Measurements from ENCODE around the gene RBM11. TPM values are rescaled to one million over a fixed set of nuclear protein-coding genes. Genes with fewer than 3 reads are reported as not detected.

RBM11 gene
- total and polyA plus RNA-seq, 2 donors (not counting 3 experiments of a cell fraction or from before 2014, with no cell fraction given) = not detected

DNA sequence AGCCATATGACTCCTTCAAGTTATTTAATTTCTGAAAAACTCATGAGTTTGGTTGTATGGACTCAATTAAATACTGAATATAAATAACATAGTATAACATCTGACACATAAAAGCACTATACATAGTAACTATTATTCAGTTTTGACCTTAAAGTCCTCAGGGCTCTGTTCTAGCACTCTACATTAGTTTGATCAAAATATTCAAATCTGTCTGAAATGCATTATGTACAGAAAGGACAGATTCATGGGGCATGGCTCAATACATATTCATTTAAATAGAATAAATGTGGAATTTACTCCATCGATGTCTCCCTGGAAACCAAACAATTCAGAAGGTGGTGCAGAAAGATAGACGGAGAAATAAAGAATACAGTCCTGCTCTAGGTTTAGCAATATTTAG, 49.1 kb downstream of the RBM11 start:
- no peak overlapping the region for H3K4me2 ChIP-seq (ENCODE audit: insufficient read depth, low read length)
- H3K9me1 ChIP-seq (replicated peaks; ENCODE audit: control insufficient read depth, extremely low read depth, insufficient read depth, low read length) = no peaks in the 10 kb centered on the region
- H3K36me3 ChIP-seq (ENCODE audit: control insufficient read depth in 2 of 2, extremely low read depth in 1 of 2, insufficient read depth in 2 of 2, low read length in 2 of 2) = no peaks in the 10 kb centered on the region
- TF ChIP-seq EZH2 (IDR thresholded peaks at IDR 0.05; ENCODE audit: borderline replicate concordance, low read depth, low read length, severe bottlenecking) = no peak
- TF ChIP-seq MYC (IDR thresholded peaks at IDR 0.05; ENCODE audit: low read depth, low read length) = no peak
- TF ChIP-seq JUN (IDR thresholded peaks at IDR 0.05; ENCODE audit: borderline replicate concordance, insufficient read depth, insufficient read length, low read depth) = no peak
- no peaks in the 10 kb centered on the region for H3K79me2 ChIP-seq (ENCODE audit: control insufficient read depth, insufficient read depth, low read length)
- ChIA-PET CTCF (no interaction called here), POLR2A (no interaction called here)
- FAIRE-seq = no peak
- dilution Hi-C loops (cut with MboI; ENCODE audit: extremely low pct_ligation_motif_present, low sequenced_read_pairs) (no loop called here), intact Hi-C loops (cut with micrococcal nuclease) (no loop called here)
- no TSS peak for BruUV-seq (replicated peaks)
- no peak for DNase-seq (ENCODE audit: low read depth, low spot score)
- H3K4me1 ChIP-seq (ENCODE audit: control insufficient read depth, extremely low read depth, insufficient read depth, low read length) = no peaks in the 10 kb centered on the region
- H4K20me1 ChIP-seq (replicated peaks; ENCODE audit: control insufficient read depth, extremely low read depth, insufficient read depth, low read length) = no peaks in the 10 kb centered on the region
- H3K9ac ChIP-seq (replicated peaks; ENCODE audit: extremely low read depth, insufficient read depth, low read length) = no peak overlapping the region
- H3K4me3 ChIP-seq (replicated peaks in 1 of 3; ENCODE audit: insufficient read depth in 1 of 3, low read depth in 1 of 3, low read length in 3 of 3) = no peak overlapping the region
- H3K9me3 ChIP-seq (replicated peaks; ENCODE audit: control insufficient read depth, insufficient read depth, low read length) = no peaks in the 10 kb centered on the region
- H2AFZ ChIP-seq (ENCODE audit: low read depth, low read length) = no peak overlapping the region
- H3K27ac ChIP-seq (ENCODE audit: insufficient read depth, low read depth, low read length) = no peak overlapping the region
- H3K27me3 ChIP-seq (ENCODE audit: control insufficient read depth in 2 of 2, insufficient read depth in 2 of 2, low read length in 2 of 2) = peaks cover 0 to 1% of the 10 kb centered on the region in 2 experiments

DNA sequence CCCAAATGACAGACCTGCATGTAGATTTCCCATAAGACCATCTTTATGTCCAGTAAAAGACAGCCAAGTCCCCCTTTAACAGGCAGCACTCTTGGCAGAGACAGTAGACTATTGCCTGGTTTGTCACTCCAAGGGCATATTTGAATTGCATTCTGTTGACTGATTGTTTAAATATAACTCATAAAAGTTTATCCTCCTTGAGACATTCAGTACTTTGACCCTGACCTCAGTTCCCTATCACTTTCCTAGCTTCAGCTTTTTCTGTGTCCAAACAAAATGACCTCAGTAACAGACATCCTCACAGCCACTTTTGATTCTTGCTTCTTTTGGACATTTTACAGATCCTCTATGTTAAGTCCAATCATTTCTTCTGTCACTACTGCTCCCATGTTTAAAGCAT, 51.1 kb downstream of the RBM11 start:
- Histone ChIP-seq H3K4me2 (ENCODE audit: insufficient read depth, low read length) (no peak overlapping the region), H3K79me2 (ENCODE audit: control insufficient read depth, insufficient read depth, low read length) (no peaks in the 10 kb centered on the region), H3K9ac (replicated peaks; ENCODE audit: extremely low read depth, insufficient read depth, low read length) (no peak overlapping the region), H3K27ac (ENCODE audit: insufficient read depth, low read depth, low read length) (no peak overlapping the region), H2AFZ (ENCODE audit: low read depth, low read length) (no peak overlapping the region), H3K27me3 (ENCODE audit: control insufficient read depth in 2 of 2, insufficient read depth in 2 of 2, low read length in 2 of 2) (peaks cover 0 to 1% of the 10 kb centered on the region in 2 experiments), H3K4me3 (replicated peaks in 1 of 3; ENCODE audit: insufficient read depth in 1 of 3, low read depth in 1 of 3, low read length in 3 of 3) (no peak overlapping the region), H3K4me1 (ENCODE audit: control insufficient read depth, extremely low read depth, insufficient read depth, low read length) (no peaks in the 10 kb centered on the region), H3K9me1 (replicated peaks; ENCODE audit: control insufficient read depth, extremely low read depth, insufficient read depth, low read length) (no peaks in the 10 kb centered on the region), H3K36me3 (ENCODE audit: control insufficient read depth in 2 of 2, extremely low read depth in 1 of 2, insufficient read depth in 2 of 2, low read length in 2 of 2) (no peaks in the 10 kb centered on the region), H3K9me3 (replicated peaks; ENCODE audit: control insufficient read depth, insufficient read depth, low read length) (no peaks in the 10 kb centered on the region), H4K20me1 (replicated peaks; ENCODE audit: control insufficient read depth, extremely low read depth, insufficient read depth, low read length) (no peaks in the 10 kb centered on the region)
- DNase-seq (ENCODE audit: low read depth, low spot score) = no peak
- no peak for FAIRE-seq
- POLR2A ChIA-PET = no interaction called here
- intact Hi-C loops (cut with micrococcal nuclease) (no loop called here), dilution Hi-C loops (cut with MboI; ENCODE audit: extremely low pct_ligation_motif_present, low sequenced_read_pairs) (no loop called here)
- CTCF ChIA-PET = interaction anchor here (2.0 kb wide), 1 partner anchor 14 kb away, joined by 6 read pairs; no protein-coding TSS in a partner anchor
- no TSS peak for BruUV-seq (replicated peaks)
- TF ChIP-seq MYC (IDR thresholded peaks at IDR 0.05; ENCODE audit: low read depth, low read length) (no peak), EZH2 (IDR thresholded peaks at IDR 0.05; ENCODE audit: borderline replicate concordance, low read depth, low read length, severe bottlenecking) (no peak), POLR2A (IDR thresholded peaks at IDR 0.05; ENCODE audit: low read depth, low read length) (no peak), FOS (IDR thresholded peaks at IDR 0.05; ENCODE audit: borderline replicate concordance, insufficient read depth, low read length) (no peak), POLR2AphosphoS5 (IDR thresholded peaks at IDR 0.05; ENCODE audit: insufficient read depth, low read depth, low read length) (no peak), GATA2 (IDR thresholded peaks at IDR 0.05; ENCODE audit: insufficient read depth, insufficient read length, low read depth, low read length) (no peak)
- TF ChIP-seq, protein P1, sequence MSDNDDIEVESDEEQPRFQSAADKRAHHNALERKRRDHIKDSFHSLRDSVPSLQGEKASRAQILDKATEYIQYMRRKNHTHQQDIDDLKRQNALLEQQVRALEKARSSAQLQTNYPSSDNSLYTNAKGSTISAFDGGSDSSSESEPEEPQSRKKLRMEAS (IDR thresholded peaks at IDR 0.05; ENCODE audit: insufficient read depth, insufficient read length) = no peak
